ENCODE data around the gene TBRG1. TPM values are rescaled to one million over a fixed set of nuclear protein-coding genes. Genes with fewer than 3 reads are reported as not detected.

Gene TBRG1
- total and polyA plus RNA-seq, 2 of the 8 experiments (the other 6 are each of a cell fraction or from before 2014, with no cell fraction given), result 16.3 to 26.7 TPM

- Histone ChIP-seq H2AK5ac (ENCODE audit: low read depth, low read length) (no peak overlapping the region), H4K8ac (ENCODE audit: extremely low read depth, insufficient read depth, low read length) (no peak overlapping the region), H3K4me3 (ENCODE audit: extremely low read depth in 1 of 4, insufficient read depth in 2 of 4, low read depth in 3 of 4, low read length in 4 of 4) (no peak overlapping the region), H2BK12ac (ENCODE audit: low read depth, low read length) (no peak overlapping the region), H2BK15ac (ENCODE audit: low read length) (no peak overlapping the region), H3K4me1 (replicated peaks in 1 of 4; ENCODE audit: control insufficient read depth in 3 of 4, insufficient read depth in 4 of 4, low read length in 3 of 4) (peaks cover 0 to 4% (median 2%) of the 10 kb centered on the region in 4 experiments; a peak in 3 of 7 replicates), H3K79me1 (ENCODE audit: low read depth, low read length) (no peaks in the 10 kb centered on the region), H3K23me2 (ENCODE audit: low read depth, low read length) (no peaks in the 10 kb centered on the region), H3K9me3 (ENCODE audit: insufficient read depth in 2 of 2, low read depth in 1 of 2, low read length in 1 of 2) (no peaks in the 10 kb centered on the region), H3K27me3 (replicated peaks in 1 of 4; ENCODE audit: control insufficient read depth in 3 of 4, extremely low read depth in 1 of 4, insufficient read depth in 3 of 4, low read length in 3 of 4) (no peaks in the 10 kb centered on the region), H2BK120ac (replicated peaks; ENCODE audit: low read depth, low read length) (no peak overlapping the region), H2AFZ (ENCODE audit: low read length) (no peak overlapping the region), H3K36me3 (ENCODE audit: control insufficient read depth in 2 of 4, insufficient read depth in 4 of 4, low read length in 3 of 4) (no peaks in the 10 kb centered on the region), H3K18ac (ENCODE audit: extremely low read depth, low read length) (no peak overlapping the region), H3K27ac (ENCODE audit: low read depth, low read length) (no peak overlapping the region), H4K5ac (ENCODE audit: insufficient read length, low read depth, low read length) (no peak overlapping the region), H3K23ac (ENCODE audit: insufficient read length) (no peak overlapping the region), H3K56ac (replicated peaks; ENCODE audit: insufficient read length, low read depth, low read length) (no peak overlapping the region), H4K20me1 (replicated peaks in 1 of 2; ENCODE audit: control insufficient read depth in 1 of 2, insufficient read depth in 2 of 2, low read length in 2 of 2) (no peaks in the 10 kb centered on the region), H3K9ac (replicated peaks in 1 of 4; ENCODE audit: extremely low read depth in 1 of 4, low read depth in 3 of 4, low read length in 3 of 4) (no peak overlapping the region), H4K91ac (replicated peaks; ENCODE audit: insufficient read length, low read length) (no peak overlapping the region), H2BK20ac (ENCODE audit: low read length) (no peak overlapping the region), H3K79me2 (ENCODE audit: control insufficient read depth in 1 of 2, insufficient read depth in 2 of 2, low read length in 2 of 2) (no peaks in the 10 kb centered on the region), H3K14ac (ENCODE audit: insufficient read length) (no peak overlapping the region), H2BK5ac (ENCODE audit: low read depth, low read length) (no peak overlapping the region), H3K4me2 (ENCODE audit: insufficient read depth in 1 of 2, low read depth in 2 of 2, low read length in 2 of 2) (no peak overlapping the region), H3K4ac (replicated peaks; ENCODE audit: insufficient read length, low read depth, low read length) (no peak overlapping the region)
- no peak for DNase-seq (ENCODE audit: low read depth in 1 of 2, low spot score in 2 of 2)
- FAIRE-seq, result no peak
- ChIA-PET POLR2A (ENCODE audit: partially characterized antibody) (no interaction called here), CTCF (ENCODE audit: partially characterized antibody) (interaction anchor here (0.6 to 2.7 kb wide), 9 partner anchors 8 to 233 kb away, joined by 3 to 13 read pairs (median 5); partner anchors contain the start of gene ROBO3)
- WGBS, 2 experiments (ENCODE audit: extremely low coverage in 1 of 2, insufficient coverage in 1 of 2, insufficient read length in 1 of 2, insufficient replicate concordance in 2 of 2, low coverage in 1 of 2, low lambda C conversion rate in 2 of 2, missing lambda C conversion rate in 1 of 2), result 77% methylated on average over 6 of the region's 6 CpGs; no CpG with 5 or more reads in 1 of the 2 experiments
- TF ChIP-seq RBBP5 (IDR thresholded peaks at IDR 0.05; ENCODE audit: borderline replicate concordance, low read depth, low read length) (no peak), POLR2AphosphoS5 (IDR thresholded peaks at IDR 0.05; ENCODE audit: low read depth, low read length) (no peak), ZNF274 (IDR thresholded peaks at IDR 0.05; ENCODE audit: borderline replicate concordance, extremely low read depth, low read length) (no peak), E2F6 (IDR thresholded peaks at IDR 0.05) (no peak), ASH2L (IDR thresholded peaks at IDR 0.05; ENCODE audit: low read length) (no peak), ATF2 (IDR thresholded peaks at IDR 0.05; ENCODE audit: low read length) (no peak), HDAC2 (IDR thresholded peaks at IDR 0.05; ENCODE audit: borderline replicate concordance in 1 of 2, low read depth in 2 of 2, low read length in 2 of 2) (no peak), PHF8 (conservative IDR thresholded peaks at IDR 0.05; ENCODE audit: low read depth, low read length) (no peak), RFX5 (IDR thresholded peaks at IDR 0.05; ENCODE audit: borderline replicate concordance, low read depth, low read length) (no peak), GABPA (IDR thresholded peaks at IDR 0.05; ENCODE audit: borderline replicate concordance, insufficient read depth, low read length) (no peak), CHD2 (IDR thresholded peaks at IDR 0.05; ENCODE audit: low read length) (no peak), POU5F1 (IDR thresholded peaks at IDR 0.05; ENCODE audit: low read depth, low read length) (no peak)
These were observed 25.9 kb downstream of the TBRG1 start for GRCh38 chr11:124648610-124649009.

Data from H1 (cell line).